Anterior cingulate cortex (tissue), 58 donors: ENCODE results near the gene TGM4.
"Not testable (repeated sequence)": the region's sequence is repeated elsewhere in the genome, so short reads cannot be mapped to it uniquely, and the experiment has no call there.

Source experiments
- DNase-seq, 58 donors: peaks; one replicate each; lab custom pipeline; 2025; lab: John Stamatoyannopoulos, UW

TGM4 gene

GRCh38 chr3:44949770-44950169 is 75.4 kb downstream of the TGM4 start:
- DNase-seq = not testable (repeated sequence)

- no peak for DNase-seq
These were observed 75.9 kb downstream of the TGM4 start for GRCh38 chr3:44950275-44950734.

GRCh38 chr3:44952689-44953088 is 78.3 kb downstream of the TGM4 start:
- DNase-seq = no peak

- no peak for DNase-seq
These were observed 79.9 kb downstream of the TGM4 start for GRCh38 chr3:44954304-44954703.

- DNase-seq = no peak
These were observed 80.6 kb downstream of the TGM4 start for GRCh38 chr3:44954962-44955361.

GRCh38 chr3:44955917-44956316 is 81.5 kb downstream of the TGM4 start:
- peak in 2 of 58 donors; percentile 5 to 10 for DNase-seq

- no peak for DNase-seq
These were observed 83.6 kb downstream of the TGM4 start for GRCh38 chr3:44957986-44958385.

- DNase-seq = no peak
These were observed 84.0 kb downstream of the TGM4 start for GRCh38 chr3:44958386-44958785.

- DNase-seq = no peak
These were observed 86.1 kb downstream of the TGM4 start for GRCh38 chr3:44960387-44961026.

GRCh38 chr3:44961888-44962287 is 87.5 kb downstream of the TGM4 start:
- no peak for DNase-seq

- no peak for DNase-seq
These were observed 88.4 kb downstream of the TGM4 start for GRCh38 chr3:44962621-44963393.

GRCh38 chr3:44963571-44964325 is 89.3 kb downstream of the TGM4 start:
- no peak for DNase-seq
